Cardiac muscle cell (in vitro differentiated cells and primary cell): Measurements from ENCODE around the gene TSC22D1. TPM values are rescaled to one million over a fixed set of nuclear protein-coding genes. Genes with fewer than 3 reads are reported as not detected.

ENCODE experiments used
- DNase-seq, 2 donors: peaks; one replicate each; pipeline versions ENCODE4 v3.0.0 to v3.0.0-alpha.2; 2010 to 2017; ENCODE audit warnings: low read depth in 1 of 2, low spot score in 1 of 2
- H3K27ac ChIP-seq: fragments of 200-600 bp; sonication (generic); 2 replicates; pipeline ENCODE4 v1.5.1; 2016
- H3K27me3 ChIP-seq: fragments of 200-600 bp; sonication (generic); 2 replicates; pipeline ENCODE4 v1.6.0; 2016; ENCODE audit warnings: control low read depth
- H3K36me3 ChIP-seq: fragments of 200-600 bp; sonication (generic); 2 replicates; pipeline ENCODE4 v1.5.1; 2016; ENCODE audit warnings: control low read depth
- H3K4me1 ChIP-seq: fragments of 200-600 bp; sonication (generic); 2 replicates; pipeline ENCODE4 v1.8.1; 2017; ENCODE audit warnings: low read depth, mild to moderate bottlenecking, mixed run types
- H3K4me3 ChIP-seq: fragments of 200-600 bp; sonication (generic); 2 replicates; pipeline ENCODE4 v1.5.1; 2016; ENCODE audit warnings: mild to moderate bottlenecking
- H3K9me3 ChIP-seq: fragments of 200-600 bp; sonication (generic); 2 replicates; pipeline ENCODE4 v1.5.1; 2017; ENCODE audit warnings: low read depth, mild to moderate bottlenecking, control low read depth
- CTCF ChIP-seq: IDR thresholded peaks from 2 replicates; pipeline ENCODE4 v1.5.1; 2012; ENCODE audit warnings: low read depth, mild to moderate bottlenecking, low read length
- polyA plus RNA-seq: library from polyadenylated mRNA; unstranded; fragments of >200 nt; fragmentation: Nextera tagmentation; extraction: Ambion mirVana; gene quantifications from 2 replicates; pipeline ENCODE4 v1.2.1, GENCODE V29; 2016
- total RNA-seq: library from RNA; depleted of rRNA; stranded (reverse); fragments of >200 nt; gene quantifications from 2 replicates; pipeline ENCODE4 v1.2.3, GENCODE V29; 2016

TSC22D1 gene
- total and polyA plus RNA-seq, 2 experiments from 2014 or later: 226 to 455 TPM

- H3K36me3 ChIP-seq: no peaks in the 10 kb centered on the region
- no peaks in the 10 kb centered on the region for H3K9me3 ChIP-seq
- no peaks in the 10 kb centered on the region for H3K27me3 ChIP-seq
- peaks cover 56% of the 10 kb centered on the region for H3K4me1 ChIP-seq
- no peak for TF ChIP-seq CTCF
- peak in 1 of 2 donors; percentile 52 for DNase-seq
- H3K4me3 ChIP-seq: no peak overlapping the region
- H3K27ac ChIP-seq: peak overlapping the region; percentile 58
Measured at GRCh38 chr13:44382635-44383145, 193.4 kb downstream of the TSC22D1 start.

Other genes with a start within 250 kb of the TSC22D1 start
- 3.5 and 8.6 TPM in 2 replicates for gene SERP2, start 202.5 kb downstream of the TSC22D1 start, total RNA-seq
- gene SERP2, start 202.5 kb downstream of the TSC22D1 start, polyA plus RNA-seq: 3.5 and 9.0 TPM in 2 replicates